ENCODE results near the gene PAH.

GRCh38 chr12:102891756-102892155 lies 25.3 kb downstream of the PAH start:
- no peak for TF ChIP-seq CTCF (IDR thresholded peaks at IDR 0.05)
- TF ChIP-seq POLR2A (IDR thresholded peaks at IDR 0.05): no peak

All from thyroid gland (tissue), 4 donors.